ENCODE data around the gene PRMT2.
A peak's percentile ranks its signal among the peaks of the same experiment; 100 is the strongest.
"Not testable (repeated sequence)": the region's sequence is repeated elsewhere in the genome, so short reads cannot be mapped to it uniquely, and the experiment has no call there.

PRMT2 gene

GRCh38 chr21:46645840-46646239, 10.4 kb downstream of the PRMT2 start:
- no peak for DNase-seq

GRCh38 chr21:46646541-46647154, 11.2 kb downstream of the PRMT2 start:
- DNase-seq, result no peak

DNA sequence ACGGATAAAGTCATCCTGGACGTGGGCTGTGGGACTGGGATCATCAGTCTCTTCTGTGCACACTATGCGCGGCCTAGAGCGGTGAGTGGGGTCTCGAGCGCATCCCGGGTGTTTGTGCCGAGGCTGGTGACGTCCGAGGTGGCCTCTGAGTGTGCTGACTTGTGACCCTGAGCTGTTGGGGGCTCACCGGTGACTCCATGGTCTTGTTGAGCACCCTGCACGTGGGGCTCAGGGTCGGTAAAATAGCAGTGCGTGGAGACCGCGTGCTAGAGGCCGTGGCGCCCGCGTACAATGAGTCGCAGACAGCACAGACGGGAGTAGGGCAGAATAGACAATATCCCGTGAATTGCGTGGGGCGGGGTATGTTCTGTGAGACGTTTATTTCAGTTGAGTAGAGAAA, 13.1 kb downstream of the PRMT2 start:
- no peak for DNase-seq

DNA sequence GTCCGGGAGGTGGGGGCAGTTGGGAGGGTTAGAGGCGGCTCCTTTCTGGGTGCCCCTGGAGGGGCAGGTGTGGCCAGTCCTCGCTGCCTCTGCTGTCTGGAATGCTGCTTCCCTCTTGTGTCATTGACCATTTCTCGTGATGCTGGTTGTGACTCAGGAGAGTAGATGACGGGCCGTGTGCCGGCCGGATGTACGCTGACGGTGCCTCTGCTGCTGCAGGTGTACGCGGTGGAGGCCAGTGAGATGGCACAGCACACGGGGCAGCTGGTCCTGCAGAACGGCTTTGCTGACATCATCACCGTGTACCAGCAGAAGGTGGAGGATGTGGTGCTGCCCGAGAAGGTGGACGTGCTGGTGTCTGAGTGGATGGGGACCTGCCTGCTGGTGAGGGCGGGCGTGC, 13.9 kb downstream of the PRMT2 start:
- no peak for DNase-seq

- DNase-seq, result no peak
Observed at GRCh38 chr21:46650476-46651098, 15.1 kb downstream of the PRMT2 start.

DNA sequence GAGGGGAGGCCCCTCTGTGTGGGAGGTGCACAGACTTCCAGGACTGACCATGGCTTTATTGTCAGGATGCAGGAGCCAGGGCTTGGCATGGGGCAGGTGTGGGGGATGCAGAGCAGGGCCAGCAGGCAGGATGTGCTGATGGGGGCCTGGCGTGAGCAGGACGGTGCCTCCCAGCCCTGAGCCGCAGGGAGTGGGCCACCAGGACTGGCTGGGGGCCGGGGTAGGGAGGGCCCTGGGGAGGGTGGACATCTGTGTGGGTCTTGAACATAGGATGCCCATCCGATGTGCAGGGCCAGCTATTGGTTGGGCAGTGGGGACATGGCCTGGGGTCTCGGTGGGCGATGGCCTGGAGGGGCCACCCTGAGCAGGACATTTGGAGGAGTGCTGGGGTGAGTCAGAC, 15.6 kb downstream of the PRMT2 start:
- DNase-seq, result no peak

DNA sequence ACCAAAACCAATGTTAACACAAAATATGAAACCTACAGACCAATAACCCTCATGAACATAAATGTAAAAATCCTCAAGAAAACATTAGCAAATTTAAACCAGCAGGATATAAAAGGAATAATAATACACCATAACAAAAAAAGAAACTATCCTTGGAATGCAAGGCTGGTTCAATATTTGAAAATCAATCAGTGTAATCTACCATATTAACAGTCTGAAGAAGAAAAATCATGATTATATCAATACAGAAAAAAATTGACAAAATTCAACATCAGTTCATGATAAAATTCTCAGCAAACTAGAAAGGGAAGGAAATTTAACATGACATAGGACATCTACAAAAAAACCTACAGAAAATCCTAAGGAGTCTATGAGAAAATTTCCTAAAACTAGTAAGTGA, 19.8 kb downstream of the PRMT2 start:
- no peak for DNase-seq

GRCh38 chr21:46656820-46657219, 21.3 kb downstream of the PRMT2 start:
- DNase-seq, result no peak

DNA sequence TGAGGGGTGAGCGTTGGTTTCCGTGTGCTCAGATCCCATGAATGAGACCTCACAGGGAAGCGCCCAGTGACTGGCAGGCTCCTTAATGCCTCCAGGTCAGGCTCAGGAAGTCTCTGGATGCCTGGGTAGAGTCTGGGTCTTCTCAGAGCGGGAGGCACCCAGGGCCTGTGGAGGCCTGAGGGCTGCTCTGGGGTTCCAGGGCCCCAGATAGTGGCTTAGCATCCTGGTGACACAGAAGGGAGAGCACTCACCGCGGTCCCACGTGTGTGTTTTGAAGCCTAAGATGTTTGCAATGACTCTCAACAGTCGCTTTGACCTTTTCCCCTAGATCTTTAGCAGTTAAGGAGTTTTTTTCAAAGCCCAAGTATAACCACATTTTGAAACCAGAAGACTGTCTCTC, 25.0 kb downstream of the PRMT2 start:
- no peak for DNase-seq

DNA sequence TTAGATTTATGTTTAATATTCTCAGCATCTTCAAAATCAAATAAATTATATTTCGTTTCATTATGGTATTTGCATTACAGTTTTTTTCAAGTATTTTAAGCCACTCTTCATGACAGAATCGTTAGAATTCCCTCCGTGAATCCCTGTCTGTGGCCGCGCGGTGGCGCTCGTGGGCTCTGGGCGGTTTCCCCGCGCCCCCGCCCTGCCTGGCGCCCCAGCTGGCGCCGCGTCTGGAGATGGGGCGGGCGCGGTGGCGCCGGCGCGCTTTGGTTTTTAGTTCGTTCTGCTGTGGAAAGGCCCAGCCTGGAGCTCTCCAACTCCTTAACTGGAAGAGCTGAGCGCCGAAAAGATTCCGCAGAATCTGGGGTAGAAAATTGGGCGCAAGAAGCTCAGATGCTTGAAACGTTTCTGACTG, 25.7 kb downstream of the PRMT2 start:
- peak; percentile 36 to 40 for DNase-seq

GRCh38 chr21:46661642-46662366, 26.3 kb downstream of the PRMT2 start:
- no peak for DNase-seq

GRCh38 chr21:46662367-46662654, 26.8 kb downstream of the PRMT2 start:
- no peak for DNase-seq

GRCh38 chr21:46662765-46663500, 27.5 kb downstream of the PRMT2 start:
- DNase-seq, result no peak

- no peak for DNase-seq
Observed at GRCh38 chr21:46663754-46664153, 28.3 kb downstream of the PRMT2 start.

DNA sequence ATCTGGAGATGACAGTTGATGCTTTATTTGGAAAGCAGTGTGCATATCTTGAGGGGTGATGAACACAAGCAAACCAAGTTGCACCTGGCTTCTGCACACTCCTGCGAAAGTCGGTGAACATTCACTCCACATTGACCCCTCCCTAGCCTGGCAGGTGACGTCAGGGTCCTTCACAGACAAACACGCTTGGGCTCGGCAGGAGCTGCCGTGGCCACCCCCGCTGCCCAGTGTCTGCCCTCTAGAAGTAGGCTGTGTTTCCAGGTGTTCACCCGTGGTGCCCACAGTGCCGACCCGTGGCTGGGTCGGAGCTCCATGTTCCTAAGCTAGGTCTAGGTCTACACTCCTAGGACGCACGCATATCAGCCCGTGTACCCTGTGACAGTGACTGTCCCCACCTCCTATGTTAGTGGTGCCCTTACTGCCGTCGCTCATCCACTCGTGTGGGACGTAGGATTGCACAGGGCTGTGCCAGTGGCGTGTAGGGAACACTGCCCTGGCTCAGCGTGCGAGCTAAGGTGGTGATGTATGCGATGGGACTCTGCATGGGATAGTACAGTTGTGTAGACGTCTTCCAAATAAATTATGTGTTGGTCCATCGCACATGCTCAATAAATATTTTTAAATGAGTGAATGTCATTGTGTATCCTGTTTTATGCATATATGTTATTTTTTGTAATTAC, 29.0 kb downstream of the PRMT2 start:
- DNase-seq, result no peak

- no peak for DNase-seq
Observed at GRCh38 chr21:46665566-46665965, 30.1 kb downstream of the PRMT2 start.

DNA sequence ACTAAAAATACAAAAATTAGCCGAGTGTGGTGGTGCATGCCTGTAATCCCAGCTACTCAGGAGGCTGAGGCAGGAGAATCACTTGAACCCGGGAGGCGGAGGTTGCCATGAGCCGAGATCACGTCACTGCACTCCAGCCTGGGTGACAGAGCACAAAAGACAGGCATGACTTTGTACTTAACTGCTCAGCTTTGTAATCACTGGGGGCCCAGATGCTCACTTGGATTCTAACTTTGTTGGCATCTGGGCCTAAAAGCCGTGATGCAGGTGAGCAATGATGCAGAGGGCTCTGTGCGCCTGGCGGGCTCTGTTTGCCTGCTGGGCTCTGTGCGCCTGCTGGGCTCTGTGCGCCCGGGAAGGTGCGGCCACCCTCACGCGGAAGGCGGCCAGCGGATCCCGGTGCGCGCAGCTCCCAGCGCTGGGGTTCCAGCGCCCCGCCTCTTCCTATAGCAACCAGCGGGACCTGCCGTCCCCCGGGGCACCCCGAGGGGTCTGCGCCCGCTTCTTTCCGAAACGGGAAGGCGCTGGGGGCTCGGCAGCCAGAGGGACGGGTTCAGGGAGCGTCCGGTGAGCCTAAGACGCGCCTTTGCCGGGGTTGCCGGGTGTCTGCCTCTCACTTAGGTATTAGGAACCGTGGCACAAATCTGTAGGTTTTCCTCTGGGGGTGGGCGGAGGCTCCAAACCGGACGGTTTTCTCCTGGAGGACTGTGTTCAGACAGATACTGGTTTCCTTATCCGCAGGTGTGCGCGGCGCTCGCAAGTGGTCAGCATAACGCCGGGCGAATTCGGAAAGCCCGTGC, 31.7 kb downstream of the PRMT2 start:
- DNase-seq, result no peak

DNA sequence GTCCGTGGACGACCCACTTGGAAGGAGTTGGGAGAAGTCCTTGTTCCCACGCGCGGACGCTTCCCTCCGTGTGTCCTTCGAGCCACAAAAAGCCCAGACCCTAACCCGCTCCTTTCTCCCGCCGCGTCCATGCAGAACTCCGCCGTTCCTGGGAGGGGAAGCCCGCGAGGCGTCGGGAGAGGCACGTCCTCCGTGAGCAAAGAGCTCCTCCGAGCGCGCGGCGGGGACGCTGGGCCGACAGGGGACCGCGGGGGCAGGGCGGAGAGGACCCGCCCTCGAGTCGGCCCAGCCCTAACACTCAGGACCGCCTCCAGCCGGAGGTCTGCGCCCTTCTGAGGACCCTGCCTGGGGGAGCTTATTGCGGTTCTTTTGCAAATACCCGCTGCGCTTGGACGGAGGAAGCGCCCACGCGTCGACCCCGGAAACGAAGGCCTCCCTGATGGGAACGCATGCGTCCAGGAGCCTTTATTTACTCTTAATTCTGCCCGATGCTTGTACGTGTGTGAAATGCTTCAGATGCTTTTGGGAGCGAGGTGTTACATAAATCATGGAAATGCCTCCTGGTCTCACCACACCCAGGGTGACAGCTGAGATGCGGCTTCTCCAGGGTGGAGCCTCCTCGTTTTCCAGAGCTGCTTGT, 32.4 kb downstream of the PRMT2 start:
- no peak for DNase-seq

- no peak for DNase-seq
Observed at GRCh38 chr21:46668381-46668780, 32.9 kb downstream of the PRMT2 start.

DNA sequence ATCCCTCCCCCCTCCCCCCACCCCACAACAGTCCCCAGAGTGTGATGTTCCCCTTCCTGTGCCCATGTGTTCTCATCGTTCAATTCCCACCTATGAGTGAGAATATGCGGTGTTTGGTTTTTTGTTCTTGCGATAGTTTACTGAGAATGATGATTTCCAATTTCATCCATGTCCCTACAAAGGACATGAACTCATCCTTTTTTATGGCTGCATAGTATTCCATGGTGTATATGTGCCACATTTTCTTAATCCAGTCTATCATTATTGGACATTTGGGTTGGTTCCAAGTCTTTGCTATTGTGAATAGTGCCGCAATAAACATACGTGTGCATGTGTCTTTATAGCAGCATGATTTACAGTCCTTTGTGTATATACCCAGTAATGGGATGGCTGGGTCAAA, 33.4 kb downstream of the PRMT2 start:
- DNase-seq, result not testable (repeated sequence)

GRCh38 chr21:46674430-46675007, 39.0 kb downstream of the PRMT2 start:
- DNase-seq, result no peak

Data from activated CD4-positive, alpha-beta T cell treated with anti-CD3 and anti-CD28 coated beads, Interleukin-2, amount 50 U/mL, for 4 hours (primary cell).